H1 (cell line): ENCODE results near the gene SLC6A3. TPM values are rescaled to one million over a fixed set of nuclear protein-coding genes. Genes with fewer than 3 reads are reported as not detected.

Experiments used
- CTCF ChIA-PET: fragments of 300-600 bp; sonication (Branson Sonifier 250); formaldehyde crosslinking; loops from one replicate; lab custom pipeline; 2021; ENCODE audit not compliant: partially characterized antibody; lab: Charles Lee
- POLR2A ChIA-PET: fragments of 300-600 bp; sonication (Branson Sonifier 250); formaldehyde crosslinking; loops from one replicate; lab custom pipeline; 2021; ENCODE audit warnings: inconsistent platforms; ENCODE audit not compliant: partially characterized antibody; lab: Charles Lee
- DNase-seq, 2 experiments: peaks; one replicate each; pipeline versions ENCODE4 v3.0.0 to v3.0.0-alpha.2; 2010 to 2022; ENCODE audit warnings: low spot score in 2 of 2, low read depth in 1 of 2, mixed read lengths in 1 of 2
- FAIRE-seq: peaks from 2 replicates; lab custom pipeline; 2011; peaks lifted over from hg19 to GRCh38; lab: Jason Lieb, UNC
- H2AFZ ChIP-seq: 2 replicates; pipeline ENCODE4 v1.8.1; 2012; ENCODE audit warnings: low read length, inconsistent platforms
- H2AK5ac ChIP-seq: 2 replicates; pipeline ENCODE4 v1.6.1; 2013; ENCODE audit warnings: low read depth, low read length
- H2BK120ac ChIP-seq: replicated peaks from 2 replicates; pipeline ENCODE3; 2013; ENCODE audit warnings: low read depth, low read length, inconsistent platforms
- H2BK12ac ChIP-seq: 2 replicates; pipeline ENCODE4 v1.6.1; 2013; ENCODE audit warnings: low read depth, low read length
- H2BK15ac ChIP-seq: 2 replicates; pipeline ENCODE4 v1.6.1; 2013; ENCODE audit warnings: low read length
- H2BK20ac ChIP-seq: 2 replicates; pipeline ENCODE4 v1.6.1; 2013; ENCODE audit warnings: low read length
- H2BK5ac ChIP-seq: 2 replicates; pipeline ENCODE4 v1.6.1; 2013; ENCODE audit warnings: low read depth, low read length
- H3K14ac ChIP-seq: 2 replicates; pipeline ENCODE4 v1.6.1; 2013; ENCODE audit warnings: inconsistent platforms; ENCODE audit not compliant: insufficient read length
- H3K18ac ChIP-seq: 2 replicates; pipeline ENCODE4 v1.6.1; 2013; ENCODE audit warnings: low read length; ENCODE audit errors: extremely low read depth
- H3K23ac ChIP-seq: 2 replicates; pipeline ENCODE4 v1.6.1; 2013; ENCODE audit warnings: inconsistent platforms; ENCODE audit not compliant: insufficient read length
- H3K23me2 ChIP-seq: 2 replicates; pipeline ENCODE4 v1.6.1; 2013; ENCODE audit warnings: low read depth, low read length
- H3K27ac ChIP-seq: 2 replicates; pipeline ENCODE4 v1.6.1; 2011; ENCODE audit warnings: low read depth, low read length, inconsistent platforms
- H3K27me3 ChIP-seq, 4 experiments: replicated peaks in 1 of 4; 1 replicate in 1 of 4; 2 replicates in 3 of 4; pipeline versions ENCODE4 v1.6.1 to v1.8.1; 2011 to 2013; ENCODE audit warnings: low read length in 3 of 4, mild to moderate bottlenecking in 3 of 4, inconsistent platforms in 2 of 4, mixed read lengths in 2 of 4, moderate library complexity in 1 of 4; ENCODE audit not compliant: control insufficient read depth in 3 of 4, insufficient read depth in 3 of 4; ENCODE audit errors: extremely low read depth in 1 of 4
- H3K36me3 ChIP-seq, 4 experiments: 2 replicates each; pipeline versions ENCODE4 v1.6.1 to v1.8.1; 2011 to 2013; ENCODE audit warnings: mild to moderate bottlenecking in 4 of 4, low read length in 3 of 4, moderate library complexity in 2 of 4, control low read depth in 1 of 4, inconsistent platforms in 1 of 4; ENCODE audit not compliant: insufficient read depth in 4 of 4, control insufficient read depth in 2 of 4
- H3K4ac ChIP-seq: replicated peaks from 2 replicates; pipeline ENCODE3; 2013; ENCODE audit warnings: low read length, low read depth, mixed read lengths, inconsistent platforms; ENCODE audit not compliant: insufficient read length
- H3K4me1 ChIP-seq, 4 experiments: replicated peaks in 1 of 4; 1 replicate in 1 of 4; 2 replicates in 3 of 4; pipeline versions ENCODE4 v1.6.1 to v1.8.1; 2011 to 2013; ENCODE audit warnings: low read length in 3 of 4, inconsistent platforms in 2 of 4, mixed read lengths in 1 of 4; ENCODE audit not compliant: insufficient read depth in 4 of 4, control insufficient read depth in 3 of 4
- H3K4me2 ChIP-seq, 2 experiments: 2 replicates each; pipeline versions ENCODE4 v1.6.1 to v1.8.1; 2011 to 2013; ENCODE audit warnings: low read depth in 2 of 2, low read length in 2 of 2, control low read depth in 1 of 2, inconsistent platforms in 1 of 2, mild to moderate bottlenecking in 1 of 2; ENCODE audit not compliant: insufficient read depth in 1 of 2
- H3K4me3 ChIP-seq, 4 experiments: fragments of 200-600, 300-600 bp in 1 of 4; sonication (generic), shearing (Covaris generic), sonication (Bioruptor Twin) in 1 of 4; 2 replicates each; pipeline versions ENCODE4 v1.5.1 to v1.8.1; 2011 to 2016; ENCODE audit warnings: low read length in 4 of 4, low read depth in 3 of 4, control low read depth in 2 of 4, inconsistent platforms in 2 of 4, mild to moderate bottlenecking in 2 of 4, mixed read lengths in 1 of 4, moderate library complexity in 1 of 4; ENCODE audit not compliant: insufficient read depth in 2 of 4; ENCODE audit errors: extremely low read depth in 1 of 4
- H3K56ac ChIP-seq: replicated peaks from 2 replicates; pipeline ENCODE3; 2013; ENCODE audit warnings: low read depth, mild to moderate bottlenecking, mixed read lengths, low read length, inconsistent platforms; ENCODE audit not compliant: insufficient read length
- H3K79me1 ChIP-seq: 2 replicates; pipeline ENCODE4 v1.6.1; 2013; ENCODE audit warnings: low read depth, low read length, control low read depth
- H3K79me2 ChIP-seq, 2 experiments: 2 replicates each; pipeline versions ENCODE4 v1.6.1 to v1.8.1; 2012 to 2013; ENCODE audit warnings: low read length in 2 of 2, mild to moderate bottlenecking in 2 of 2, inconsistent platforms in 1 of 2; ENCODE audit not compliant: insufficient read depth in 2 of 2, control insufficient read depth in 1 of 2
- H3K9ac ChIP-seq, 4 experiments: replicated peaks in 1 of 4; 1 replicate in 1 of 4; 2 replicates in 3 of 4; pipeline versions ENCODE4 v1.6.1 to v1.8.1; 2011 to 2013; ENCODE audit warnings: low read depth in 3 of 4, low read length in 3 of 4, control low read depth in 2 of 4, mild to moderate bottlenecking in 2 of 4, moderate library complexity in 2 of 4, inconsistent platforms in 1 of 4; ENCODE audit errors: extremely low read depth in 1 of 4
- H3K9me3 ChIP-seq, 2 experiments: 2 replicates each; pipeline versions ENCODE4 v1.6.1 to v1.8.1; 2012 to 2013; ENCODE audit warnings: mild to moderate bottlenecking in 2 of 2, moderate library complexity in 2 of 2, control low read depth in 1 of 2, inconsistent platforms in 1 of 2, low read depth in 1 of 2, low read length in 1 of 2, mixed read lengths in 1 of 2; ENCODE audit not compliant: insufficient read depth in 2 of 2
- H4K20me1 ChIP-seq, 2 experiments: replicated peaks in 1 of 2; 2 replicates each; pipeline versions ENCODE3 to v1.8.1; 2011 to 2013; ENCODE audit warnings: inconsistent platforms in 2 of 2, low read length in 2 of 2, mild to moderate bottlenecking in 1 of 2; ENCODE audit not compliant: insufficient read depth in 2 of 2, control insufficient read depth in 1 of 2
- H4K5ac ChIP-seq: 2 replicates; pipeline ENCODE4 v1.6.1; 2013; ENCODE audit warnings: low read length, low read depth, mixed read lengths, inconsistent platforms; ENCODE audit not compliant: insufficient read length
- H4K8ac ChIP-seq: 2 replicates; pipeline ENCODE4 v1.8.0; 2013; ENCODE audit warnings: mild to moderate bottlenecking, moderate library complexity, low read length, inconsistent platforms; ENCODE audit not compliant: insufficient read depth; ENCODE audit errors: extremely low read depth
- H4K91ac ChIP-seq: replicated peaks from 2 replicates; pipeline ENCODE3; 2013; ENCODE audit warnings: low read length, mixed read lengths, inconsistent platforms; ENCODE audit not compliant: insufficient read length
- CHD2 ChIP-seq: IDR thresholded peaks from 2 replicates; pipeline ENCODE4 v1.6.1; 2012; ENCODE audit warnings: low read length, improper control_type of control experiment
- CREB1 ChIP-seq: IDR thresholded peaks from 2 replicates; pipeline ENCODE4 v1.6.1; 2012; ENCODE audit warnings: inconsistent platforms
- E2F6 ChIP-seq: IDR thresholded peaks from 2 replicates; pipeline ENCODE4 v1.6.1; 2012; ENCODE audit warnings: inconsistent platforms
- EZH2 ChIP-seq: fragments of 200-600 bp; sonication (generic); IDR thresholded peaks from 2 replicates; pipeline ENCODE4 v1.7.1; 2012; ENCODE audit warnings: low read depth, mild to moderate bottlenecking, moderate library complexity, low read length, inconsistent platforms; ENCODE audit not compliant: severe bottlenecking
- JUND ChIP-seq: IDR thresholded peaks from 2 replicates; pipeline ENCODE4 v1.6.1; 2011; ENCODE audit warnings: mild to moderate bottlenecking, improper control_type of control experiment, low read length
- NANOG ChIP-seq: IDR thresholded peaks from 2 replicates; pipeline ENCODE4 v1.6.1; 2011; ENCODE audit warnings: low read length, low read depth, mild to moderate bottlenecking, inconsistent platforms; ENCODE audit not compliant: insufficient read depth, poor library complexity, severe bottlenecking
- RBBP5 ChIP-seq: IDR thresholded peaks from 2 replicates; pipeline ENCODE4 v1.7.1; 2012; ENCODE audit warnings: low read depth, mild to moderate bottlenecking, inconsistent platforms, low read length, moderate library complexity, borderline replicate concordance
- RNF2 ChIP-seq: fragments of 200-900, 300-1000 bp; sonication (generic); IDR thresholded peaks from 2 replicates; pipeline ENCODE4 v1.7.1; 2016; ENCODE audit warnings: borderline replicate concordance, low read depth, mild to moderate bottlenecking, antibody characterized with exemption, low read length; ENCODE audit not compliant: poor library complexity, severe bottlenecking; ENCODE audit errors: missing control alignments
- SIX5 ChIP-seq: IDR thresholded peaks from 2 replicates; pipeline ENCODE4 v1.6.1; 2011; ENCODE audit warnings: mild to moderate bottlenecking, low read depth, low read length
- SP4 ChIP-seq: IDR thresholded peaks from 2 replicates; pipeline ENCODE4 v1.6.1; 2012; ENCODE audit warnings: low read length, inconsistent platforms
- SUZ12 ChIP-seq: fragments of 200-600 bp; sonication (generic); IDR thresholded peaks from 2 replicates; pipeline ENCODE4 v1.6.1; 2012; ENCODE audit warnings: mild to moderate bottlenecking, inconsistent platforms, low read length, moderate library complexity, mixed read lengths
- TCF12 ChIP-seq: IDR thresholded peaks from 2 replicates; pipeline ENCODE4 v1.6.1; 2011; ENCODE audit warnings: low read depth, mild to moderate bottlenecking, low read length
- YY1 ChIP-seq: IDR thresholded peaks from 2 replicates; pipeline ENCODE4 v1.6.1; 2011; ENCODE audit warnings: low read depth, mild to moderate bottlenecking, low read length
- WGBS, 2 experiments: shearing (Covaris generic) in 1 of 2; methylation state at CpG; one replicate each; pipeline versions ENCODE4 v1.1.6 to v1.1.7; 2013 to 2015; ENCODE audit warnings: low lambda C conversion rate in 2 of 2, mixed read lengths in 2 of 2, inconsistent platforms in 1 of 2, low coverage in 1 of 2, missing lambda C conversion rate in 1 of 2; ENCODE audit not compliant: insufficient replicate concordance in 2 of 2, insufficient coverage in 1 of 2, insufficient read length in 1 of 2; ENCODE audit errors: extremely low coverage in 1 of 2, missing lambda C conversion rate in 1 of 2; 5-methylcytosine and 5-hydroxymethylcytosine counted together
- polyA plus RNA-seq, 7 experiments: library from polyadenylated mRNA; depleted of rRNA in 3 of 7; stranded (reverse) in 5 of 7; unstranded in 2 of 7; fragments of >200 nt in 5 of 7; fragments of 200-250 nt in 2 of 7; gene quantifications; 1 replicate in 5 of 7; 2 replicates in 1 of 7; 4 replicates in 1 of 7; pipeline versions ENCODE4 v1.2.1 to v1.2.3, GENCODE V29; 2011 to 2013; ENCODE audit warnings: missing spikeins in 2 of 7, mixed read lengths in 2 of 7
- total RNA-seq: library from RNA; stranded (reverse); fragmentation: NEBNext Ultra II Directional; extraction: Animal tissue kit (Norgen Biotek cat#: 25700); gene quantifications from 2 replicates; pipeline ENCODE4 v1.2.1, GENCODE V29; 2021

Gene SLC6A3
- total and polyA plus RNA-seq, 2 of the 8 experiments (the other 6 are each of a cell fraction or from before 2014, with no cell fraction given) = 0.48 to 0.91 TPM

GRCh38 chr5:1363581-1363980 is 81.7 kb downstream of the SLC6A3 start:
- Histone ChIP-seq H3K23ac (no peak overlapping the region), H2BK15ac (no peak overlapping the region), H3K9me3 (no peaks in the 10 kb centered on the region), H2BK12ac (no peak overlapping the region), H2BK5ac (no peak overlapping the region), H3K27ac (no peak overlapping the region), H4K20me1 (no peaks in the 10 kb centered on the region), H3K36me3 (no peaks in the 10 kb centered on the region), H4K5ac (no peak overlapping the region), H2AFZ (0 out of 2 replicates have a peak overlapping the region, but pooled peaks have one; percentile 49), H3K4me2 (no peak overlapping the region), H3K79me1 (no peaks in the 10 kb centered on the region), H3K27me3 (no peaks in the 10 kb centered on the region), H3K23me2 (no peaks in the 10 kb centered on the region), H2BK20ac (no peak overlapping the region), H4K91ac (no peak overlapping the region), H3K9ac (no peak overlapping the region), H2AK5ac (no peak overlapping the region), H3K56ac (no peak overlapping the region), H3K4me3 (no peak overlapping the region), H3K18ac (no peak overlapping the region), H2BK120ac (no peak overlapping the region), H3K4ac (no peak overlapping the region), H3K79me2 (no peaks in the 10 kb centered on the region), H3K14ac (no peak overlapping the region), H3K4me1 (peaks cover 0 to 3% (median 1%) of the 10 kb centered on the region in 4 experiments; a peak in 1 of 7 replicates), H4K8ac (no peak overlapping the region)
- DNase-seq (no peak), FAIRE-seq (no peak)
- POLR2A ChIA-PET = no interaction called here
- 88% methylated on average over 16 of the region's 16 CpGs; no CpG with 5 or more reads in 1 of the 2 experiments for WGBS, 2 experiments
- CTCF ChIA-PET = interaction anchor here (0.6 to 3.3 kb wide), 6 partner anchors 9 to 121 kb away, joined by 3 to 13 read pairs (median 4); no protein-coding TSS in a partner anchor
- TF ChIP-seq SUZ12 (no peak), SP4 (no peak), EZH2 (no peak), JUND (no peak), E2F6 (no peak), CREB1 (no peak), NANOG (no peak), RNF2 (no peak), RBBP5 (no peak), TCF12 (no peak), CHD2 (no peak), YY1 (no peak), SIX5 (no peak)
